C4-2B (cell line): ENCODE results near the gene MOB3A.

Source experiments
- CTCF ChIP-seq: fragments of 450-650 bp; conservative IDR thresholded peaks from 2 replicates; pipeline ENCODE4 v1.5.1; 2017; ENCODE audit warnings: mild to moderate bottlenecking
- ZFX ChIP-seq: fragments of 450-650 bp; IDR thresholded peaks from 2 replicates; pipeline ENCODE4 v1.6.1; 2017

- no peak for TF ChIP-seq CTCF
- no peak for TF ChIP-seq ZFX
These were observed 60.5 kb downstream of the MOB3A start for GRCh38 chr19:2035590-2035991.
